Sigmoid colon (tissue), 7 donors: ENCODE results near the gene TACSTD2. TPM values are rescaled to one million over a fixed set of nuclear protein-coding genes. Genes with fewer than 3 reads are reported as not detected.

Source experiments
- DNase-seq: peaks from one replicate; pipeline ENCODE4 v3.0.0-alpha.2; 2019
- H3K27ac ChIP-seq, 4 donors: fragments of 200-600 bp; sonication (generic); one replicate each; pipeline ENCODE4 v1.5.1; 2016 to 2019; ENCODE audit warnings: mild to moderate bottlenecking in 1 of 4
- H3K27me3 ChIP-seq, 3 donors: fragments of 200-600 bp; sonication (generic); one replicate each; pipeline ENCODE4 v1.5.1; 2019; ENCODE audit warnings: mild to moderate bottlenecking in 1 of 3
- H3K36me3 ChIP-seq, 4 donors: fragments of 200-600 bp; sonication (generic); one replicate each; pipeline ENCODE4 v1.5.1; 2016 to 2019
- H3K4me1 ChIP-seq, 4 donors: fragments of 200-600 bp; sonication (generic); one replicate each; pipeline ENCODE4 v1.5.1; 2017 to 2019
- H3K4me3 ChIP-seq, 4 donors: fragments of 200-600 bp; sonication (generic); one replicate each; pipeline ENCODE4 v1.5.1; 2017 to 2019; ENCODE audit warnings: mild to moderate bottlenecking in 2 of 4, moderate library complexity in 1 of 4
- H3K9me3 ChIP-seq, 4 donors: fragments of 200-600 bp in 3 of 4; sonication (generic) in 3 of 4; one replicate each; pipeline versions ENCODE4 v1.5.1 to v1.6.1; 2013 to 2019
- EP300 ChIP-seq, 4 donors: sonication (generic); formaldehyde crosslinking; IDR thresholded peaks; one replicate each; pipeline ENCODE4 v1.6.1; 2017; ENCODE audit warnings: antibody characterized with exemption in 4 of 4
- POLR2A ChIP-seq, 2 donors: fragments of 450-650 bp; IDR thresholded peaks; one replicate each; pipeline ENCODE4 v1.6.1; 2016; ENCODE audit warnings: antibody characterized with exemption in 2 of 2, mild to moderate bottlenecking in 2 of 2, moderate library complexity in 2 of 2
- POLR2AphosphoS5 ChIP-seq, 4 donors: sonication (generic); formaldehyde crosslinking; IDR thresholded peaks; one replicate each; pipeline ENCODE4 v1.6.1; 2017; ENCODE audit warnings: antibody characterized with exemption in 4 of 4
- WGBS, 2 donors: extraction: QIAGEN DNeasy Blood & Tissue Kit; methylation state at CpG; one replicate each; pipeline ENCODE4 v1.1.7; 2013; 5-methylcytosine and 5-hydroxymethylcytosine counted together
- intact Hi-C: fragments of 100-400 bp; cut with DNase I; formaldehyde crosslinking; loops from one replicate; pipeline ENCODE4 v1.15.1; 2023
- polyA plus RNA-seq, 3 donors: library from polyadenylated mRNA; stranded (reverse); fragments of 200-250 nt; gene quantifications; one replicate each; pipeline ENCODE4 v1.2.3, GENCODE V29; 2013
- total RNA-seq, 4 donors: library from RNA; depleted of rRNA; stranded (reverse); fragments of >200 nt; gene quantifications; one replicate each; pipeline ENCODE4 v1.1.0, GENCODE V29; 2016
- TF ChIP-seq, protein P1 (sequence below), 4 experiments: fragments of 450-650 bp in 3 of 4; fragments of 200-600 bp in 1 of 4; IDR thresholded peaks; one replicate each; pipeline ENCODE4 v1.5.1; 2016 to 2019; ENCODE audit warnings: antibody characterized with exemption in 4 of 4, mild to moderate bottlenecking in 3 of 4, moderate library complexity in 2 of 4
- donor health status: healthy with polysubstance abuse.
- donor health status: Bipolar disorder and iron deficiency.
- donor health status: healthy.

Gene TACSTD2
- total and polyA plus RNA-seq, 7 donors: 0.54 to 1.9 (median 0.71) TPM; not detected in 2

DNA sequence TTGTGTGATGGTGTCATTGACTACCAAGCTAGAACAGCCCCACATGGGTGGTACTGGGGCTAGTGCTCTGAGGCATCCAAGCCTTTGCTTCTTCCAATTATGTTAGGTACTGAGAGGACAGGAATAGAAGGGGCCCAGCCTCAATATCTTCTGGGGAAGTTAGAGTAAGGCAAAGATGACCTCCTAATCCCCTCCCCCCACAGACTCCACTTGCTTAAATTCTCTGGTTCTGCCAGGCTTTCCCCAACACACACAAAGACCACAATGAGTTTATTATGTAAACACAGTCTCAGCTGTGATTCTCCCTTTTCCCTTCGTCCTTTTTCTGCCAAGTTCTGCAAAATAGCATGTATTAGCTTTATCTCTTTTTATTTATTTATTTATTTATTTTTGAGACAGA, 3.1 kb upstream of the TACSTD2 start:
- Histone ChIP-seq H3K9me3 (no peaks in the 10 kb centered on the region), H3K36me3 (no peaks in the 10 kb centered on the region), H3K27me3 (peaks cover 19 to 31% (median 21%) of the 10 kb centered on the region in 3 donors), H3K4me1 (peaks cover 0 to 47% (median 35%) of the 10 kb centered on the region in 4 donors), H3K4me3 (no peak overlapping the region), H3K27ac (no peak overlapping the region)
- no peak for DNase-seq
- intact Hi-C loops: no loop called here
- TF ChIP-seq POLR2A (IDR thresholded peaks at IDR 0.05) (no peak), EP300 (IDR thresholded peaks at IDR 0.05) (no peak), POLR2AphosphoS5 (IDR thresholded peaks at IDR 0.05) (no peak)
- TF ChIP-seq, protein P1, sequence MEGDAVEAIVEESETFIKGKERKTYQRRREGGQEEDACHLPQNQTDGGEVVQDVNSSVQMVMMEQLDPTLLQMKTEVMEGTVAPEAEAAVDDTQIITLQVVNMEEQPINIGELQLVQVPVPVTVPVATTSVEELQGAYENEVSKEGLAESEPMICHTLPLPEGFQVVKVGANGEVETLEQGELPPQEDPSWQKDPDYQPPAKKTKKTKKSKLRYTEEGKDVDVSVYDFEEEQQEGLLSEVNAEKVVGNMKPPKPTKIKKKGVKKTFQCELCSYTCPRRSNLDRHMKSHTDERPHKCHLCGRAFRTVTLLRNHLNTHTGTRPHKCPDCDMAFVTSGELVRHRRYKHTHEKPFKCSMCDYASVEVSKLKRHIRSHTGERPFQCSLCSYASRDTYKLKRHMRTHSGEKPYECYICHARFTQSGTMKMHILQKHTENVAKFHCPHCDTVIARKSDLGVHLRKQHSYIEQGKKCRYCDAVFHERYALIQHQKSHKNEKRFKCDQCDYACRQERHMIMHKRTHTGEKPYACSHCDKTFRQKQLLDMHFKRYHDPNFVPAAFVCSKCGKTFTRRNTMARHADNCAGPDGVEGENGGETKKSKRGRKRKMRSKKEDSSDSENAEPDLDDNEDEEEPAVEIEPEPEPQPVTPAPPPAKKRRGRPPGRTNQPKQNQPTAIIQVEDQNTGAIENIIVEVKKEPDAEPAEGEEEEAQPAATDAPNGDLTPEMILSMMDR (IDR thresholded peaks at IDR 0.05): no peak
- WGBS, 2 donors: 50 to 54% methylated on average over 1 of the region's 1 CpG

DNA sequence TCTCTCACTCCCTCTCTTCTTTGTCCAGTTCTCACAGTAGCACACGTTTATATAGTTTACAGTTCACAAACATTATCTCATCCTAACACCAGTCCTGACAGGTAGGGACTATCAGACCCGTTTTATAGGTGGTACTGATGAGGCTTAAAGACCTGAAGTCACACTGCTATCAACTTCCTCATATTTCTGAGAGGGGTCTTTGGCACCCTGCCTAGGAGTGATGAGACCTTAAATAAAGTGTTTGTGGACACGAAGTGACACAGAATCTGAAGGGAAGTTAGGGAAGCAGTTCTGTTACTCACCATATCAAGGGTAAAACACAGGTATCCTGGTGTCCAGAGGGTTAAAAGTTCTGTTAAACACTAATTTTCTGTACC, 590 bp upstream of the TACSTD2 start:
- no peak for TF ChIP-seq POLR2AphosphoS5 (IDR thresholded peaks at IDR 0.05)
- Histone ChIP-seq H3K9me3 (no peaks in the 10 kb centered on the region), H3K27me3 (peaks cover 19 to 56% (median 37%) of the 10 kb centered on the region in 3 donors), H3K4me1 (peaks cover 0 to 28% (median 18%) of the 10 kb centered on the region in 4 donors), H3K36me3 (no peaks in the 10 kb centered on the region), H3K4me3 (peak overlapping the region in 2 of 4 donors; percentile 38 to 54), H3K27ac (peak overlapping the region in 2 of 4 donors; percentile 10 to 39)
- no peak for DNase-seq
- intact Hi-C loops: no loop called here
- 5 to 13% methylated on average over 3 of the region's 3 CpGs for WGBS, 2 donors

DNA sequence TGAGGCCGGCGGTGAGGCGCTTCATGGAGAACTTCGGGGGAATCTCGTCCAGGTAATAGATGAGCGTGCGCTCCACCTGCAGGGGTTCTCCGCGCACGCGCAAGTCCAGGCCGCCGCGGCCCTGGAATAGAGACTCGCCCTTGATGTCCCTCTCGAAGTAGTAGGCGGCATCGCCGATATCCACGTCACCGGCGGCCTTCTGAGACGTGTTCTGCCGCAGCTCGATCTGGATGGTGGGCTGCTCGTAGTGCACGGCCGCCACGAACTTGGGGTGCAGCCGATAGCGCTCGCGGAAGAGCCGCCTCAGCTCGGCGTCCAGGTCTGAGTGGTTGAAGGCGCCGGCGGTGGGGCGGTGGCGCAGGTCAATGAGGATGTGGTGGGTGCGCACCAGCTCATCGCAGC, 726 bp downstream of the TACSTD2 start:
- TF ChIP-seq POLR2A (IDR thresholded peaks at IDR 0.05) (no peak), EP300 (IDR thresholded peaks at IDR 0.05) (no peak), POLR2AphosphoS5 (IDR thresholded peaks at IDR 0.05) (no peak)
- TF ChIP-seq, protein P1 (IDR thresholded peaks at IDR 0.05): no peak
- no peak for DNase-seq
- Histone ChIP-seq H3K4me1 (peaks cover 0 to 25% (median 15%) of the 10 kb centered on the region in 4 donors), H3K4me3 (peak overlapping the region in 3 of 4 donors; percentile 38 to 54 (median 41)), H3K27ac (peak overlapping the region in 2 of 4 donors; percentile 14 to 39), H3K27me3 (peaks cover 19 to 59% (median 37%) of the 10 kb centered on the region in 3 donors), H3K36me3 (no peaks in the 10 kb centered on the region), H3K9me3 (no peaks in the 10 kb centered on the region)
- intact Hi-C loops: no loop called here
- WGBS, 2 donors: 5 to 15% methylated on average over 43 of the region's 43 CpGs

DNA sequence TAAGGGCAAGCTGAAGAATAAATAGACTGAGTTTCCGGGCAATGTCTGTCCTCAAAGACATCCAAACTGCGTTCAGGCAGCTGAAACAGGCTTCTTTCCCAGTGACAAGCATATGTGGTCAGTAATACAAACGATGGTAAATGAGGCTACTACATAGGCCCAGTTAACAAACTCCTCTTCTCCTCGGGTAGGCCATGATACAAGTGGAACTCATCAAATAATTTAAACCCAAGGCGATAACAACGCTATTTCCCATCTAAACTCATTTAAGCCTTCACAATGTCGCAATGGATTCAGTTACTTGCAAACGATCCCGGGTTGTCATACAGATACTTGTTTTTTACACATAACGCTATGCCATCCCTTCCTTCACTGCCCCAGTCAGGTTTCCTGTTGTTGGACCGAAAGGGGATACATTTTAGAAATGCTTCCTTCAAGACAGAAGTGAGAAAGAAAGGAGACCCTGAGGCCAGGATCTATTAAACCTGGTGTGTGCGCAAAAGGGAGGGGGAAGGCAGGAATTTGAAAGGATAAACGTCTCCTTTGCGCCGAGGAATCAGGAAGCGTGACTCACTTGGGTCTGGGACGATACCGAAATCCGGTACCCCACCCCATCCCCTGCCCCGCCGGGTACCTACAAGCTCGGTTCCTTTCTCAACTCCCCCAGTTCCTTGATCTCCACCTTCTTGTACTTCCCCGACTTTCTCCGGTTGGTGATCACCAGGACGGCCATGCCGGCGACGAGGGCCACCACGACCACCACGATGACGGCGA, 1.3 kb downstream of the TACSTD2 start:
- H3K9me3 ChIP-seq: no peaks in the 10 kb centered on the region
- no peak for DNase-seq
- H3K27ac ChIP-seq: peak overlapping the region in 1 of 4 donors; percentile 14
- intact Hi-C loops: no loop called here
- TF ChIP-seq EP300 (IDR thresholded peaks at IDR 0.05) (no peak), POLR2AphosphoS5 (IDR thresholded peaks at IDR 0.05) (no peak), POLR2A (IDR thresholded peaks at IDR 0.05) (no peak)
- TF ChIP-seq, protein P1 (IDR thresholded peaks at IDR 0.05): no peak
- WGBS, 2 donors: 44 to 72% methylated on average over 32 of the region's 32 CpGs
- no peaks in the 10 kb centered on the region for H3K36me3 ChIP-seq
- H3K27me3 ChIP-seq: peaks cover 19 to 61% (median 37%) of the 10 kb centered on the region in 3 donors
- peak overlapping the region in 3 of 4 donors; percentile 38 to 54 (median 41) for H3K4me3 ChIP-seq
- peaks cover 0 to 25% (median 15%) of the 10 kb centered on the region in 4 donors for H3K4me1 ChIP-seq

DNA sequence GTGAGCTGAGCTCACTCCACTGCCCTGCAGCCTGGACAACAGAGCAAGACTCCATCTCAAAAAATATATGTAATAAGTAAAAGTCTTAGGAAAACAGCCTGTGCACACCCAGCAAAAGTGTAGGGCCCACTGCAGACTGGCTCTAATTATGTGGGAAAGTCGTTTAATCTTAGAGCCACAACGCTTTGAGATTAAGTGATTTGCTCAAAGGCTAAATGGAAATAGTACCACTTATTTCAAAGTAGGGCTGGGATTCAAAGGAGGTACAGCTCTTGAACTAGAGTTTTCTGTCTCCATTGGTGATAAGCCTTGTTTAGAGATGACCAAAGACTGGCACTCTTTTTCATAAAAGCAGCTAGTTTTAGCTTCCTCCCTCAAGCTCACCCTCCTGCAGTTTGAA, 2.2 kb downstream of the TACSTD2 start:
- no peaks in the 10 kb centered on the region for H3K36me3 ChIP-seq
- DNase-seq: no peak
- no peak overlapping the region for H3K27ac ChIP-seq
- H3K9me3 ChIP-seq: no peaks in the 10 kb centered on the region
- H3K4me1 ChIP-seq: peaks cover 0 to 25% (median 15%) of the 10 kb centered on the region in 4 donors
- 91 to 93% methylated on average over 2 of the region's 2 CpGs for WGBS, 2 donors
- H3K4me3 ChIP-seq: no peak overlapping the region
- TF ChIP-seq, protein P1 (IDR thresholded peaks at IDR 0.05): no peak
- TF ChIP-seq EP300 (IDR thresholded peaks at IDR 0.05) (no peak), POLR2A (IDR thresholded peaks at IDR 0.05) (no peak), POLR2AphosphoS5 (IDR thresholded peaks at IDR 0.05) (no peak)
- intact Hi-C loops: no loop called here
- peaks cover 19 to 61% (median 37%) of the 10 kb centered on the region in 3 donors for H3K27me3 ChIP-seq
